Measurements from ENCODE around the gene EPHB6.

Gene EPHB6

GRCh38 chr7:142864980-142865747 is 10.3 kb downstream of the EPHB6 start:
- DNase-seq = no peak

- no peak for DNase-seq
These were observed 10.9 kb downstream of the EPHB6 start for GRCh38 chr7:142865766-142866165.

GRCh38 chr7:142866361-142867096 is 11.7 kb downstream of the EPHB6 start:
- DNase-seq = no peak

GRCh38 chr7:142867097-142867378 is 12.2 kb downstream of the EPHB6 start:
- no peak for DNase-seq

- no peak for DNase-seq
These were observed 12.7 kb downstream of the EPHB6 start for GRCh38 chr7:142867398-142868187.

GRCh38 chr7:142868188-142868985 is 13.5 kb downstream of the EPHB6 start:
- DNase-seq = no peak

- DNase-seq = no peak
These were observed 14.1 kb downstream of the EPHB6 start for GRCh38 chr7:142868986-142869415.

GRCh38 chr7:142869434-142869833 is 14.6 kb downstream of the EPHB6 start:
- no peak for DNase-seq

- no peak for DNase-seq
These were observed 15.3 kb downstream of the EPHB6 start for GRCh38 chr7:142870147-142870559.

- DNase-seq = no peak
These were observed 15.8 kb downstream of the EPHB6 start for GRCh38 chr7:142870566-142871259.

- DNase-seq = no peak
These were observed 16.6 kb downstream of the EPHB6 start for GRCh38 chr7:142871260-142872105.

GRCh38 chr7:142872106-142872675 is 17.3 kb downstream of the EPHB6 start:
- DNase-seq = no peak

- no peak for DNase-seq
These were observed 18.5 kb downstream of the EPHB6 start for GRCh38 chr7:142873281-142873784.

- no peak for DNase-seq
These were observed 19.0 kb downstream of the EPHB6 start for GRCh38 chr7:142873871-142874270.

GRCh38 chr7:142874409-142874808 is 19.5 kb downstream of the EPHB6 start:
- DNase-seq = no peak

GRCh38 chr7:142874837-142875236 is 20.0 kb downstream of the EPHB6 start:
- no peak for DNase-seq

- DNase-seq = no peak
These were observed 20.6 kb downstream of the EPHB6 start for GRCh38 chr7:142875456-142875855.

GRCh38 chr7:142876236-142876960 is 21.5 kb downstream of the EPHB6 start:
- no peak for DNase-seq

- DNase-seq = no peak
These were observed 22.4 kb downstream of the EPHB6 start for GRCh38 chr7:142876991-142877910.

Measured in cerebellar nuclear complex (tissue), 1 donor.